ENCODE measurements around the gene RIN3. TPM values are rescaled to one million over a fixed set of nuclear protein-coding genes. Genes with fewer than 3 reads are reported as not detected.

RIN3 gene
- total RNA-seq, 4 donors from 2014 or later, result 15.4 to 53.6 (median 39.7) TPM

DNA sequence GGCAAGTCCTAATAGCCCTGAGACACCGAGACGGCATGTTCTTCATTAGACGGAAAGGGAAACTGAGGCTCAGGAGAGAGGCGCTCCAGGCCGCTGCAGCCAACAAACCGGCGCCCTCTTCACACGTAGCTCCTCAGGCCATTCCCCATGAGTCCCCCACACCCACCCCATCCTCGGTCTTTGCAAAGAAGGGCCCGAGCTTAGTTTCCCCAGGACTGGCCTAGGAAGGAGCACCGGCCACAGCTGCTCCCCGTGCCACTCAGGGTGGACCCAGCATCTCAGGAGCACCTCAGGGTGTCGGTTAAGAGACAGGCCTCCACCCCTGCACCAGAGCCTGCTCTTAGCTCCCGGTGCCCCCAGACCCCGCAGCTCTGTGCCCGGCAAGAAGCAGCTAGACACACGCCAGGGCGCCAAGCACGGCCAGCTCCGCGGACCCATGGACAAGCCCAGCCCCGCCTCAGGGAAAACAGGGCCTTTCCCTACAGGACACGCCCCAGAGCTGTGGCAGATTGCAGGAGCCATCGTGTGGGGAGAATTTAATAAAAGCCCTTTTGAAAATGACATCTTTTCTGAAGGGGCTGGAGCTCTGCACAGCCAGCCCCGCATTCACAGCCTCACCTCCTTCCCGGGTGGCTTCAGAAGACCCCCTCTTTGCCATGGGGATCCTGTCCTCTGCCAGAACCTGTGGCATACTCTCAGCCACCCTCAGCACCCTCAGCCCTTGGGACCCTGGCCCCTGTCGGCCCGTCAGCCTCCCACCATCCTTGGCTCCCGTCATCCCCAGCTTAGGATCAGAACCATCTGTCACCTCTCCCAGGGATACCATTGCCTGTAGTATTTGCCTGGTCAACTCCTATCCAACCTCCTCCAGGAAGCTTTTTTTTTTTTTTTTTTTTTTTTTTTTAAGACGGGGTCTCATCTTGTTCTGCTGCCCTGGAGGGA lies 175.1 kb downstream of the RIN3 start:
- peaks cover 0 to 38% (median 4%) of the 10 kb centered on the region in 4 donors for H3K4me1 ChIP-seq
- peak in 1 of 3 donors; percentile 57 for DNase-seq
- no peak for TF ChIP-seq POLR2A (IDR thresholded peaks at IDR 0.05)
- TF ChIP-seq, protein P1, sequence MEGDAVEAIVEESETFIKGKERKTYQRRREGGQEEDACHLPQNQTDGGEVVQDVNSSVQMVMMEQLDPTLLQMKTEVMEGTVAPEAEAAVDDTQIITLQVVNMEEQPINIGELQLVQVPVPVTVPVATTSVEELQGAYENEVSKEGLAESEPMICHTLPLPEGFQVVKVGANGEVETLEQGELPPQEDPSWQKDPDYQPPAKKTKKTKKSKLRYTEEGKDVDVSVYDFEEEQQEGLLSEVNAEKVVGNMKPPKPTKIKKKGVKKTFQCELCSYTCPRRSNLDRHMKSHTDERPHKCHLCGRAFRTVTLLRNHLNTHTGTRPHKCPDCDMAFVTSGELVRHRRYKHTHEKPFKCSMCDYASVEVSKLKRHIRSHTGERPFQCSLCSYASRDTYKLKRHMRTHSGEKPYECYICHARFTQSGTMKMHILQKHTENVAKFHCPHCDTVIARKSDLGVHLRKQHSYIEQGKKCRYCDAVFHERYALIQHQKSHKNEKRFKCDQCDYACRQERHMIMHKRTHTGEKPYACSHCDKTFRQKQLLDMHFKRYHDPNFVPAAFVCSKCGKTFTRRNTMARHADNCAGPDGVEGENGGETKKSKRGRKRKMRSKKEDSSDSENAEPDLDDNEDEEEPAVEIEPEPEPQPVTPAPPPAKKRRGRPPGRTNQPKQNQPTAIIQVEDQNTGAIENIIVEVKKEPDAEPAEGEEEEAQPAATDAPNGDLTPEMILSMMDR (IDR thresholded peaks at IDR 0.05), result no peak
- H3K9me3 ChIP-seq, result no peaks in the 10 kb centered on the region
- no peak overlapping the region for H3K27ac ChIP-seq
- no peaks in the 10 kb centered on the region for H3K27me3 ChIP-seq
- no peak overlapping the region for H3K4me3 ChIP-seq
- peaks cover 0 to 36% (median 0%) of the 10 kb centered on the region in 3 donors for H3K36me3 ChIP-seq

GRCh38 chr14:92690171-92691011 lies 176.8 kb downstream of the RIN3 start:
- no peaks in the 10 kb centered on the region for H3K9me3 ChIP-seq

GRCh38 chr14:92692822-92693226 lies 179.2 kb downstream of the RIN3 start:
- H3K36me3 ChIP-seq, result peaks cover 0 to 7% (median 0%) of the 10 kb centered on the region in 3 donors
- DNase-seq, result peak in 1 of 3 donors; percentile 76
- H3K9me3 ChIP-seq, result no peaks in the 10 kb centered on the region
- H3K4me1 ChIP-seq, result peaks cover 0 to 24% (median 2%) of the 10 kb centered on the region in 4 donors
- no peak for TF ChIP-seq POLR2A (IDR thresholded peaks at IDR 0.05)
- TF ChIP-seq, protein P1 (IDR thresholded peaks at IDR 0.05), result no peak
- H3K27ac ChIP-seq, result peak overlapping the region in 1 of 4 donors; percentile 3
- H3K4me3 ChIP-seq, result no peak overlapping the region
- H3K27me3 ChIP-seq, result no peaks in the 10 kb centered on the region

More at GRCh38 chr14:92690171-92691011, 176.8 kb downstream of the RIN3 start:
- no peak for TF ChIP-seq POLR2A (IDR thresholded peaks at IDR 0.05)
- TF ChIP-seq, protein P1 (IDR thresholded peaks at IDR 0.05), result peak in 4 of 6 experiments; percentile 38 to 59 (median 56)
- Histone ChIP-seq H3K4me1 (peaks cover 0 to 42% (median 4%) of the 10 kb centered on the region in 4 donors), H3K27me3 (no peaks in the 10 kb centered on the region), H3K27ac (no peak overlapping the region), H3K36me3 (peaks cover 0 to 20% (median 0%) of the 10 kb centered on the region in 3 donors), H3K4me3 (no peak overlapping the region)
- peak in 1 of 3 donors; percentile 63 for DNase-seq

DNA sequence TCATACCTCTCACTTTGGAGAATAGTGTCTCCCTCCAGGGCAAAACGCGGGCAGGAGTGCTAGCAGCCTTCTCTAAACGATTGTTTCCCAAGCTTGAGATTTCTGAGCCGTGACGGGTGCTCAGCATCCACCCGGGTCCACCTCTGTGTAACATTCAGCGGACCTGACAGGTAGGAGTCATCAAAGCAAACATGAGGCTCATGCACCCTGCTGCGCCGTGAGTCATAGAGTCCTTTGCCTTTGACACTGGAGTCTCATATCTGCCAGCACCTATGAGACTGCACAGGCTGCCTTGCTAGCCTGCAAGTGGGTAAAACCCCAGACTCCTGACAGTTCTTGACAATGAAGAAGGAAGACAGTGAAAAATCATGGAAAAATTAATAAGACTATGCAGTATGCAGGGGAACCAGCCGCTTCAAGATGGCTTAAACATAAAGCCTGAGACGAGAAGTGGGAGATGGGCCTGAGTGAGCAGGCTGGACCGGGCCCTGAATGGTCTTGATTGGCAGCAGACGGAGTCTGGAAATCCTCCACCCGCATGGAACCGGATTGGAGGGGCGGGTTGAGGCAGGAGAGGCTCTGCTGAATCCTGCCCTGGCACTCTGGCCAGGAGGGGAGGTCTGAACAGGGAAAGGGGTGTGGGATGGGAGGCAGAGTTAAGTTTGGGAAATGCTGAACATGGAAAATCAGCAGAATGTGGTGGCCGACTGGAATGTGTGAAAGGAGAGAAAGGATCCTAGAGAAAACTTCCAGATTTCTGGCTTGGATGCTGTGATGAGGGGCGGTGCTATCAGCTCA lies 180.6 kb downstream of the RIN3 start:
- Histone ChIP-seq H3K36me3 (no peaks in the 10 kb centered on the region), H3K27me3 (no peaks in the 10 kb centered on the region), H3K9me3 (no peaks in the 10 kb centered on the region), H3K4me1 (peaks cover 0 to 20% (median 2%) of the 10 kb centered on the region in 4 donors), H3K4me3 (no peak overlapping the region), H3K27ac (no peak overlapping the region)
- TF ChIP-seq, protein P1 (IDR thresholded peaks at IDR 0.05), result no peak
- DNase-seq, result no peak

DNA sequence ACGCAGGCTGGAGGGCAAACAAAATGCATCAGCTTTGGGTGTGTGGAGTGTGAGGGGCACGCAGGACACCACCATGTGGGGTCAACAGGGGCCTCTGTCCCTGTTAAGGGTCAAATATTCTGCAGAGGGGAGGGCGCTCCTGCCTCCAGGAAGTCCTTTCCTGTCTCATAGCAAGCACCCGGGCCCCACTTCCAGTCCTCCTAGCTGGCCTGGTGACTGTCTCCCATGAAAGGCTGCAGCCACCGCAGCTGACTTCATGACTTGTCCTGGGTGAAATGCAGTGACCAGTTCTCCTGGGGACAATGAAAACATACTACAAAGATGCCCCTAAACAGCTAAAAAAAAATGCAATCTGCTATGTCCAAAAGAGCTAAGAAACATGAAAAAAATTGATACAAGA lies 181.2 kb downstream of the RIN3 start:
- DNase-seq, result no peak
- H3K27ac ChIP-seq, result no peak overlapping the region
- peaks cover 0 to 20% (median 2%) of the 10 kb centered on the region in 4 donors for H3K4me1 ChIP-seq
- no peak overlapping the region for H3K4me3 ChIP-seq
- H3K9me3 ChIP-seq, result no peaks in the 10 kb centered on the region
- H3K36me3 ChIP-seq, result no peaks in the 10 kb centered on the region
- TF ChIP-seq POLR2A (IDR thresholded peaks at IDR 0.05), result no peak
- TF ChIP-seq, protein P1 (IDR thresholded peaks at IDR 0.05), result no peak
- no peaks in the 10 kb centered on the region for H3K27me3 ChIP-seq

Data from Peyer's patch (tissue), 4 donors.